Measurements from ENCODE around the gene RUNX2.

- TF ChIP-seq RAD21 (IDR thresholded peaks at IDR 0.05; ENCODE audit: insufficient read depth, low read depth, low read length) (no peak), CTCF (IDR thresholded peaks at IDR 0.05 in 2 of 3, conservative IDR thresholded peaks at IDR 0.05 in 1 of 3; ENCODE audit: control insufficient read depth in 2 of 3, extremely low read depth in 1 of 3, insufficient read depth in 1 of 3, low read depth in 3 of 3, low read length in 3 of 3) (no peak), ZZZ3 (IDR thresholded peaks at IDR 0.05; ENCODE audit: control insufficient read depth, insufficient read length, low read depth) (no peak), ZNF384 (IDR thresholded peaks at IDR 0.05; ENCODE audit: borderline replicate concordance, low read depth, low read length) (no peak), PRDM15 (CRISPR knock-in tag; IDR thresholded peaks at IDR 0.05) (no peak), ATF3 (IDR thresholded peaks at IDR 0.05; ENCODE audit: borderline replicate concordance, extremely low read depth, low read depth, low read length) (no peak), EP300 (IDR thresholded peaks at IDR 0.05; ENCODE audit: borderline replicate concordance in 1 of 2, control insufficient read depth in 1 of 2, low read depth in 2 of 2, low read length in 2 of 2) (no peak)
These were observed 58.4 kb downstream of the RUNX2 start for GRCh38 chr6:45386501-45386900.
